ENCODE results near the gene NCBP2. TPM values are rescaled to one million over a fixed set of nuclear protein-coding genes. Genes with fewer than 3 reads are reported as not detected.

The NCBP2 gene
- total RNA-seq, 2 donors from 2014 or later, result 35.4 to 38.2 TPM

DNA sequence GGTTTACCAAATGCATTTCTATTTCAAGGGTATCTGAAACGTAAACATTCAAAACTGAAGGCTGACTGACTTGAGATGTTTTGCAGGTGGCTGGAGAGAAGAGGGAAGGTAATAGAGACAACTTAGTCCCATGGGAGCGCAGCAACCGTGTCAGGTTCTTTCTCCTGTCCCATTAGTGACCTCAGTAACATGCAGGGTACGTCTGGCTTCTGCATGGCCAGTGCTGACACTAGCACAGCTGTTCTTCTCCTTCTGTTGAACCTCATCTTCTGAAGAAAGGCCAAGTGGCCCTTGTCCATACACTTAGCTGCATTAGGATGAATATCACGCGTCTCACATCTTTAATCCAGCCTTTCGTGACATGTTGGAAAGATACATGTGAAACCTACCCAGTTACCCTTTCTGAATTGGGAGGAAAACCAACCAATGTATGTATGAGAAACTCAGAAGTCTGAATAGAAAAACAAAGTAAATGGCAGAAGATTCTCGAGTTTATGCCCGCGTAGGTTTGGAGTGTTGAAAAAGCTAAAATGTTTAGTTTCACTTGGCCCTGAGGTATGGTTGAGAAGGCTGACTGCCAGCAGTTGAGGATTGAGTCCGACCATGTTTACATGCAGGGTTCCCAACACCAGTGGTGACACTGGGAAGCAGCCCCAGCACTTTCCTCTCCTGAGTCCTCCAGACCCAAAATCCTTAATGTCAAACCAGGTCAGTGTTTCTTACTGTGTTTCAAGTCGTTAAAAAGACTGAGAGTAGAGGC is 10.3 kb downstream of the NCBP2 start:
- Histone ChIP-seq H3K27me3 (replicated peaks; ENCODE audit: insufficient read depth) (no peaks in the 10 kb centered on the region), H3K4me1 (replicated peaks) (no peaks in the 10 kb centered on the region), H3K27ac (no peak overlapping the region), H3K36me3 (no peaks in the 10 kb centered on the region), H3K4me3 (no peak overlapping the region), H3K9me3 (no peaks in the 10 kb centered on the region)
- intact Hi-C loops (cut with DNase I), result no loop called here
- 85% methylated on average over 12 of the region's 12 CpGs for WGBS
- TF ChIP-seq POLR2A (IDR thresholded peaks at IDR 0.05), result no peak
- no peak for TF ChIP-seq POLR2AphosphoS5 (IDR thresholded peaks at IDR 0.05)
- TF ChIP-seq, protein P1, sequence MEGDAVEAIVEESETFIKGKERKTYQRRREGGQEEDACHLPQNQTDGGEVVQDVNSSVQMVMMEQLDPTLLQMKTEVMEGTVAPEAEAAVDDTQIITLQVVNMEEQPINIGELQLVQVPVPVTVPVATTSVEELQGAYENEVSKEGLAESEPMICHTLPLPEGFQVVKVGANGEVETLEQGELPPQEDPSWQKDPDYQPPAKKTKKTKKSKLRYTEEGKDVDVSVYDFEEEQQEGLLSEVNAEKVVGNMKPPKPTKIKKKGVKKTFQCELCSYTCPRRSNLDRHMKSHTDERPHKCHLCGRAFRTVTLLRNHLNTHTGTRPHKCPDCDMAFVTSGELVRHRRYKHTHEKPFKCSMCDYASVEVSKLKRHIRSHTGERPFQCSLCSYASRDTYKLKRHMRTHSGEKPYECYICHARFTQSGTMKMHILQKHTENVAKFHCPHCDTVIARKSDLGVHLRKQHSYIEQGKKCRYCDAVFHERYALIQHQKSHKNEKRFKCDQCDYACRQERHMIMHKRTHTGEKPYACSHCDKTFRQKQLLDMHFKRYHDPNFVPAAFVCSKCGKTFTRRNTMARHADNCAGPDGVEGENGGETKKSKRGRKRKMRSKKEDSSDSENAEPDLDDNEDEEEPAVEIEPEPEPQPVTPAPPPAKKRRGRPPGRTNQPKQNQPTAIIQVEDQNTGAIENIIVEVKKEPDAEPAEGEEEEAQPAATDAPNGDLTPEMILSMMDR (IDR thresholded peaks at IDR 0.05), result no peak
- DNase-seq (ENCODE audit: low spot score), result no peak

DNA sequence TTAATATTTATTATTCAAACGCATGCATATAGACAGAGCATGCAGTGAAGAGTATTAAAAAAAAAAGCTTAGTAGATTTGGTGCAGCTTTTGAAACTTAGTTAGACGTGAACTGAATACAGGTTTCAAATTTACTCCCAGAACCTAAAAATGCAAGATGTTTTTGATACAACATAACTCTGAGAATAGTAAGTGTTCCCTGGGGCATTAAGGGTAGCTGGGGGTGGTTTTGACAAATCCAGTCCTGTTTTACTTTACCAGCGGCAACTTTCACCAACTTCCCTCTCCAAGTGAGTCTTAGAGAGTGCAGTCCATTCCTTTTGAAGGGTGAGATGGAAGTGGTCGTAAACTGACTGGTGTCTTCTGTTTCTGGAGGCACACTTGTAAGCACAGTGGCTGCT is 11.2 kb downstream of the NCBP2 start:
- Histone ChIP-seq H3K4me3 (no peak overlapping the region), H3K27ac (no peak overlapping the region), H3K27me3 (replicated peaks; ENCODE audit: insufficient read depth) (no peaks in the 10 kb centered on the region), H3K9me3 (no peaks in the 10 kb centered on the region), H3K4me1 (replicated peaks) (no peaks in the 10 kb centered on the region), H3K36me3 (no peaks in the 10 kb centered on the region)
- intact Hi-C loops (cut with DNase I), result no loop called here
- DNase-seq (ENCODE audit: low spot score), result no peak
- no peak for TF ChIP-seq POLR2AphosphoS5 (IDR thresholded peaks at IDR 0.05)
- TF ChIP-seq, protein P1 (IDR thresholded peaks at IDR 0.05), result no peak
- no peak for TF ChIP-seq POLR2A (IDR thresholded peaks at IDR 0.05)
- 83% methylated on average over 4 of the region's 4 CpGs for WGBS

DNA sequence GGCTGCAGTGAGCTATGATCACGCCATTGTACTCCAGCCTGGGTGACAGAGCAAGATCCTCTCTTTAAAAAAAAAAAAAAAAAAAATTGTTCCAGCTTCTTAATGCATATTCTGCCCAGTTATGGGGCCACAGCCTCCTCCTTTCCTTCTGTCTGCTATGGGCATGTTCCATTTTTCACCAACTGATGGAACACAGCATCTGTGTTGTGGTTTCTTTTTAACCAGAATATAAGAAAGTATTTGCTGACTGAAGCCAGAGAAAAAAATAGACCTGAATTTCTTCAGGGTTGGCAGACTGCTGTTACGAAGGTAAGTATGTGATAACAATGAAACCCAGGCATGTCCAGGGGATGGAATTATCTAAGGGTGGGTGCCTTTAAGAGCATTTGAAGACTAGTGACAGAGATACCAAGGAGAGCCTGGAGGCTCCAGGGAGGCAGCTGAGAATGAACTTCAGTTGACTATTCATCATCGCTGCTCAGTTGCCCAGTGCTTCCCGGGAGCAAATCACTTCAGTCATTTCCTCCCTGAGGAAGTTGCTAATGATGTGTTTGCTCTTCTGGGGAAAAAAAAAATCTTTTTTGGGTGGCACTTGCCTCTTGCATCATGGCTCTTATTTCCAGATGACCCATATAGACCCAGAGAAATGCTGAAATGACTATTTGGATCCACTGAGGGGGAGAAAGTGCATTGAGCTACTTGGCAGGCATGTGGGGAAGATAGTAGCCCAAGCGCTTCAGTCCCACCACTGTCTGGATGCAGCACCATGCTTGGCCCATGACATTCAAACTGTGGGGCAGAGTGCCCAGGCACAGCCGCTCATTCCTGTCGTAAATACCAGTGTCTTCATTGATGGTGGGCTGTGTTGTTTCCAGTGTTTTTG is 14.5 kb downstream of the NCBP2 start:
- intact Hi-C loops (cut with DNase I), result no loop called here
- no peaks in the 10 kb centered on the region for H3K4me1 ChIP-seq (replicated peaks)
- H3K27me3 ChIP-seq (replicated peaks; ENCODE audit: insufficient read depth), result no peaks in the 10 kb centered on the region
- no peaks in the 10 kb centered on the region for H3K9me3 ChIP-seq
- WGBS, result 94% methylated on average over 7 of the region's 7 CpGs
- TF ChIP-seq POLR2AphosphoS5 (IDR thresholded peaks at IDR 0.05), result no peak
- TF ChIP-seq, protein P1 (IDR thresholded peaks at IDR 0.05), result no peak
- TF ChIP-seq POLR2A (IDR thresholded peaks at IDR 0.05), result no peak
- H3K36me3 ChIP-seq, result no peaks in the 10 kb centered on the region
- no peak for DNase-seq (ENCODE audit: low spot score)
- no peak overlapping the region for H3K27ac ChIP-seq
- no peak overlapping the region for H3K4me3 ChIP-seq

DNA sequence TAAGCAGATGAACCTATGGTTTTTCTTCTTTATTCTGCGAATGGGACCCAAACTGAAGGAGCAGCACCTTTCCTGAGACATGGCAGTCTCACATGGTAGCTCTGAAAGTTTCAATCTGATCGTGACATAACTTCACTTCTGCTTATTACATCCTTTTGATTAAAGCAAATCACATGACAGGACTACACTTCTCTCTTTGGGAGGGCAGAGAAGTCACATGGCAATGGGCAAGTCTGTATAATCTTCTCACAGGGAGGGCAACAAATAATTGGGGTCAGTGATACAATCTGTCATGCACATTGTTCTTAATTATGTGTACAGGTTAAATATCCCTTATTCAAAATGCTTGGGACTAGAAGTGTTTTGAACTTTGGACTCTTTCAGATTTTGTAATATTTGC is 21.6 kb downstream of the NCBP2 start:
- Histone ChIP-seq H3K27me3 (replicated peaks; ENCODE audit: insufficient read depth) (no peaks in the 10 kb centered on the region), H3K4me3 (no peak overlapping the region), H3K9me3 (no peaks in the 10 kb centered on the region), H3K4me1 (replicated peaks) (no peaks in the 10 kb centered on the region), H3K36me3 (no peaks in the 10 kb centered on the region), H3K27ac (no peak overlapping the region)
- WGBS, result 64% methylated on average over 2 of the region's 2 CpGs
- intact Hi-C loops (cut with DNase I), result no loop called here
- TF ChIP-seq POLR2A (IDR thresholded peaks at IDR 0.05) (no peak), POLR2AphosphoS5 (IDR thresholded peaks at IDR 0.05) (no peak)
- TF ChIP-seq, protein P1 (IDR thresholded peaks at IDR 0.05), result no peak
- no peak for DNase-seq (ENCODE audit: low spot score)

Data from prostate gland (tissue), 2 donors.